DND-41 (cell line): ENCODE results near the gene CENPS.
A peak's percentile ranks its signal among the peaks of the same experiment; 100 is the strongest.

Experiments
- ATAC-seq: fragments of 200-7000 bp; cut with Tn5 transposase; 3 replicates; pipeline ENCODE4 v1.9.1; 2021; ENCODE audit warnings: low read depth; ENCODE audit not compliant: insufficient read depth
- DNase-seq: peaks from one replicate; pipeline ENCODE4 v3.0.0-alpha.2; 2020
- H2AFZ ChIP-seq: 2 replicates; pipeline ENCODE4 v1.6.0; 2012; ENCODE audit warnings: low read depth, low read length
- H3K27ac ChIP-seq: 2 replicates; pipeline ENCODE4 v1.5.1; 2012; ENCODE audit warnings: low read length, inconsistent platforms
- H3K27me3 ChIP-seq: fragments of 200-600 bp; sonication (generic); 2 replicates; pipeline ENCODE4 v1.6.0; 2012; ENCODE audit warnings: low read length, mild to moderate bottlenecking, inconsistent platforms; ENCODE audit not compliant: insufficient read depth, poor library complexity
- H3K36me3 ChIP-seq: 2 replicates; pipeline ENCODE4 v1.5.1; 2012; ENCODE audit warnings: low read length, inconsistent platforms; ENCODE audit not compliant: insufficient read depth
- H3K4me1 ChIP-seq: 2 replicates; pipeline ENCODE4 v1.5.1; 2012; ENCODE audit warnings: mild to moderate bottlenecking, low read length; ENCODE audit not compliant: insufficient read depth
- H3K4me2 ChIP-seq: 2 replicates; pipeline ENCODE4 v1.6.0; 2012; ENCODE audit warnings: mild to moderate bottlenecking, moderate library complexity, low read length, inconsistent platforms; ENCODE audit not compliant: insufficient read depth
- H3K4me3 ChIP-seq, 2 experiments: fragments of 200-600 bp in 1 of 2; shearing (Covaris generic) in 1 of 2; 2 replicates each; pipeline ENCODE4 v1.5.1; 2012 to 2016; ENCODE audit warnings: inconsistent platforms in 2 of 2, low read length in 2 of 2, mild to moderate bottlenecking in 2 of 2, low read depth in 1 of 2, moderate library complexity in 1 of 2
- H3K79me2 ChIP-seq: 2 replicates; pipeline ENCODE4 v1.6.0; 2012; ENCODE audit warnings: low read length, inconsistent platforms; ENCODE audit not compliant: insufficient read depth
- H3K9ac ChIP-seq: 2 replicates; pipeline ENCODE4 v1.6.0; 2012; ENCODE audit warnings: low read depth, mild to moderate bottlenecking, inconsistent platforms, low read length, moderate library complexity
- H3K9me3 ChIP-seq: 2 replicates; pipeline ENCODE4 v1.5.1; 2012; ENCODE audit warnings: low read length, moderate library complexity, mild to moderate bottlenecking, inconsistent platforms; ENCODE audit not compliant: insufficient read depth, severe bottlenecking
- H4K20me1 ChIP-seq: 2 replicates; pipeline ENCODE4 v1.6.0; 2012; ENCODE audit warnings: low read length; ENCODE audit not compliant: insufficient read depth
- CTCF ChIP-seq: IDR thresholded peaks from 2 replicates; pipeline ENCODE4 v1.5.1; 2012; ENCODE audit warnings: borderline replicate concordance, low read length, moderate library complexity, mild to moderate bottlenecking; ENCODE audit not compliant: poor library complexity, severe bottlenecking; ENCODE audit errors: extremely low read depth
- EZH2 ChIP-seq: IDR thresholded peaks from 3 replicates; pipeline ENCODE4 v1.6.1; 2012; ENCODE audit warnings: borderline replicate concordance, low read depth, mild to moderate bottlenecking, moderate library complexity, low read length, inconsistent platforms; ENCODE audit not compliant: severe bottlenecking

Gene CENPS

DNA sequence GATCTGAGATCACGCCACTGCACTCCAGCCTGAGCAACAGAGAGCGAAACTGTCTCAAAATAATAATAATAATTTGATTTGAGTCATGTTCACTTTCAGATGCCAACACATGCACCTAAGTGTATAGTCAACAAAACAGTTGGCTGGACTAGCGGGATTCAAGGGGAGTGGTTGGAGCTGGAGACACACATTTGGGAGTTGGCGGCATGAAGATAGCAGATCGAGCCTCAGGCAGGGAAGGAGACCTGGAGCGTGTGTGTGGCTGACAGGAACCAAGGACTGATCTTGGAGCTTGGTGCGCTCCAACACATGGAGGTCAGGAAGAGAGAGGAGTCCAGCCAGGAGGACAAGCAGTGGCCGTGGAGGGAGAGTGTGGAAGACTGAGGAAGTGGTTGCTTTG is 46.0 kb upstream of the CENPS start:
- Histone ChIP-seq H3K27me3 (no peaks in the 10 kb centered on the region), H3K27ac (no peak overlapping the region), H3K4me3 (no peak overlapping the region), H3K9me3 (no peaks in the 10 kb centered on the region), H3K4me1 (peaks cover 23% of the 10 kb centered on the region), H3K4me2 (no peak overlapping the region), H2AFZ (no peak overlapping the region), H3K36me3 (no peaks in the 10 kb centered on the region), H4K20me1 (no peaks in the 10 kb centered on the region), H3K9ac (no peak overlapping the region), H3K79me2 (no peaks in the 10 kb centered on the region)
- TF ChIP-seq CTCF (no peak), EZH2 (no peak)
- DNase-seq (no peak), ATAC-seq (no peak)

DNA sequence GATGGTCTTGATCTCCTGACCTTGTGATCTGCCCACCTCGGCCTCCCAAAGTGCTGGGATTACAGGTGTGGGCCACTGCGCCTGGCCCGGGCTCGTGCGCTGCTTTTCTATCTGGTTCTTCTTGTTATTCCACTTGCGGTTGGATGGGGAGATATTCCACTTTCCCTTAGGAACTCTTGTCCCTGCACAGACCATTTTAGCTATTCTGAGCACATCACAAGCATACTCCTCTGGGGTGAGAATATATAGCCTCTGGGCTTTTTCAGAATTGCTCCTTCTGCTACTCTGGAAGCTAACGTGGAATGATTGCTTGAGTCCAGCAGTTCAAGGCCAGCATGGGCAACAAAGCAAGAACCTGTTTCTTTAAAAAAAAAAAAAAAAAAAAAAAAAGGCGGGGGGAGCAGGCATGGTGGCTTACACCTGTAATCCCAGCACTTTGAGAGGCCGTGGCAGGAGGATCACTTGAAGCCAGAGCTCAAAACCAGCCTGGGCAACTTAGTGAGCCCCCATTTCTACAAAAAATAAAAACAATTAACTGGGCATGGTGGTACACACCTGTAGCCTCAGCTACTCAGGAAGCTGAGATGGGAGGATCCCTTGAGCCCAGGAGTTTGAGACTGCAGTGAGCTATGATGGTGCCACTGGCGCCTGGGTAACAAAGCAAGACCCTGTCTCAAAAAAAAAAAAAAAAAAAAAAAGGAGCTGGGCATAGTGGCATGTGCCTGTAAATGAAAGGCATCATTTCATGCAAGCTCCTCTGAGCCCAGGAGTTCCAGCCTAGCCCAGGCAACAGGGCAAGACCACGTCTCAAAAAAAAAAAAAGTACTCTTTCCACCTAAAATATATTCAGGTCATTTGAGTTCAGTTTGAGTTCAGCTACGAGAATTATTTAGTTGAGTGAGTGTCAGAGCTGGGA is 43.2 kb upstream of the CENPS start:
- Histone ChIP-seq H2AFZ (peak overlapping the region; percentile 71), H3K9me3 (no peaks in the 10 kb centered on the region), H3K4me2 (peak overlapping the region; percentile 66), H3K27ac (peak overlapping the region; percentile 72), H4K20me1 (no peaks in the 10 kb centered on the region), H3K4me3 (peak overlapping the region in 1 of 2 experiments; percentile 48; a peak in 2 of 4 replicates), H3K9ac (peak overlapping the region; percentile 43), H3K4me1 (peaks cover 23% of the 10 kb centered on the region), H3K27me3 (no peaks in the 10 kb centered on the region), H3K36me3 (no peaks in the 10 kb centered on the region), H3K79me2 (no peaks in the 10 kb centered on the region)
- no peak for DNase-seq
- TF ChIP-seq CTCF (no peak), EZH2 (no peak)
- ATAC-seq: no peak

DNA sequence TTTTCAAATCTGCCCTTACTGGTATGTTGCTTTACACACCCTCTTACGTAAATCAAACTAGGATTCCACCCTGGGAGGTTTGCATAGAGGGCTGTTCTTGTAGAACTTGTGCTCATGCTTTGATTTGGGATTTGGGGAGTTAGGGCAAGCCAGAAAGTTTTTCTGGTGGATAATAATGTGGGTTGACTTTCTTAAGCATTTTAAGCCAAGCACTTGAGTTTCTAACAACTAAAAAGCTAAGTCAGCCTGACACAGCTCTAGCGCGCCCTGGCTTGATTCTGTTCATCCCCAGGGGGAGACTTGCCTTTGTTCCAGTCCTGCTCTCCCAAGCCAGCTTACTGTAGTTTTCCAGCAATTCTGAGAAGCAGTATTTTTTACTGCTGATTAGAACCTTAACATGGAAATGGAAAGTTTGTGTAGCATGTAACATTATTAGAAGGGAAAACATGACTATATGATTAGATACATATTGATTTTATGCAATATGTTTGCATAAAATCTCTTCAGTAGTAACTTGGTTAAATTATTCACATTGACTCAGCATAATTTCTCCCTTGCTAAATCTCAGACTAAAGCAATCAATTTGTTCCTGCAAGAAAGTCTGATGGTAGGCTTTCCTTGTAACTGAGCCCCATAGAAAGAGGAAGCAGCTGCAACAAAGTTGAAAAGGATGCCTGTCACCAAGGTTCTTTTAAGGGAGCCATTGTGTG is 42.4 kb upstream of the CENPS start:
- Histone ChIP-seq H3K79me2 (no peaks in the 10 kb centered on the region), H3K36me3 (no peaks in the 10 kb centered on the region), H3K4me1 (peaks cover 23% of the 10 kb centered on the region), H3K4me2 (peak overlapping the region; percentile 66), H4K20me1 (no peaks in the 10 kb centered on the region), H3K4me3 (peak overlapping the region in 1 of 2 experiments; percentile 48; a peak in 3 of 4 replicates), H3K27me3 (no peaks in the 10 kb centered on the region), H3K9me3 (no peaks in the 10 kb centered on the region), H3K27ac (peak overlapping the region; percentile 72), H2AFZ (peak overlapping the region; percentile 71), H3K9ac (peak overlapping the region; percentile 43)
- DNase-seq (peak; percentile 43), ATAC-seq (peak; percentile 85)
- TF ChIP-seq EZH2 (no peak), CTCF (no peak)
